GM21360 (cell line): ENCODE data around the gene CDK1.
A peak's percentile ranks its signal among the peaks of the same experiment; 100 is the strongest.
"Not testable (repeated sequence)": the region's sequence is repeated elsewhere in the genome, so short reads cannot be mapped to it uniquely, and the experiment has no call there.

ENCODE experiments used
- ATAC-seq: cut with Tn5 transposase; IDR thresholded peaks from one replicate; pipeline ENCODE4 v1.9.1; 2021; ENCODE audit warnings: mild to moderate bottlenecking, moderate library complexity; ENCODE audit not compliant: unreplicated experiment

CDK1 gene

DNA sequence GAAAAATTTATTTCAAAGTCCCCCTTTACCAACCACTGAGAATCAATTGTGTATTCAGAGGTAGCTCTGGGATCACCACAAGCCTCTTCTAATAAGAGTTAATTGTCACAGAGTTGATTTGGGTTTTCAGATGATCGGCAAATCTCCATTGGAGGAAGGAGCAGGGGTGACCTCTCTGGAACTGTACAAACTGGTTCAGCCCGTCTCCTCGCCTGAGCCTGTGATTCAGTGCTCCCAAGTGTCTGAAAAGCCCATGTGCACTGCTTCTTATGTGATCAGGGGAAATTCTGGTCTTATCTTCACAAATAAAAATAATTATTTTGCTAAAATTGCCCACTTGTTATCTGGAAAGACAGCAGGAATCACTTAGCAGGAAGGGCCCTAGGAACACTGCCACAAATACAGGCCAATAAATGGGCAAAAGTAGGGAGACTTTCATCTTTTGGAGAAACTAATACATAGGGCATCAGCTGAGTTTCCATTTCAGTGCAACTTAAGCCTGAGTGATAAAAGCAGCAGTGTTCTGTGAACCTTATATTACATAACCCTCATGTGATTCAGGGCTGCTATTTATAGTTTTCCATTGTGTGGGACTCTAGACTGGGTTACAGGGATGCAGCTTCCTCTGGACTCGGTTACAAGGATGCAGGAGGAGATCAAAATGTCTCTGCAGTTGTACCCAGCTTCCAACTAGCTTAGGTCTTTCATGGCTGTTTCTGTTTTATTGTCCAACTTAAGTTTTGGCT lies 32.3 kb downstream of the CDK1 start:
- ATAC-seq: no peak

DNA sequence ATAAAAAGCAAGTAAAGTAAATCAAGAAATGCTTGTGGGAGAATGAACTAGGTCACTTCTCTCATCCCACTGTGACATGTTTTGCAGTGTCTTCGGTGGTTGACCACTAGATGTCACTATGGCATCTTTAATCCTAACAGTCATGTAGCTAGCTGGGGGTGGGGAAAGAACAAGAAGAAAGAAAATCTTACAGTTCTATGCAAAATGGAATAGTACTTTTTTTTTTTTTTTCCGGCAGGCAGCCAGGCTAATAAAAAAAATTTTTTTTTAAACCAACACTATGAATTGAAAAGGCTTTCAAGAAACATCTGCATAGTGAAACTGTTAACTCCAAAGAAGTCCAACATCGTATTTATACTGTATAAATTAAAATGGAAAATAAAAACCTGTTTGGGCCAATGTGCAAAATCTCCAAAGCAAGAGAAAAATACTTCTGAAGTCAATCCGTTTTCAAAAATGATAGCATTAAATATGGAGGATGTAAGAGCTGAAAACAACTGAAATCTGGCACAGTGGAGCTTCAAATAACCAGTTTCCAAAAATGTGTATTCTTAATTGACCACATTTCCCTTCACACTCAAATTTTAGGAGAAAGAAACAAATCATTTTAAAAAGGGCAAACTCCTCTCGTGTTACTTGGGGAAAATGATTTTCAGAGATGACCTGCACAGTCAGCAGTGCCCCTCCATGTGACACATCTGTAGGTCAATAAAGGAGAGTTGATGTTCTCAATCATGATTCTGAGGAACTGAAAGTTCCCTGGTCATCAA lies 38.5 kb downstream of the CDK1 start:
- ATAC-seq: peak; percentile 93

DNA sequence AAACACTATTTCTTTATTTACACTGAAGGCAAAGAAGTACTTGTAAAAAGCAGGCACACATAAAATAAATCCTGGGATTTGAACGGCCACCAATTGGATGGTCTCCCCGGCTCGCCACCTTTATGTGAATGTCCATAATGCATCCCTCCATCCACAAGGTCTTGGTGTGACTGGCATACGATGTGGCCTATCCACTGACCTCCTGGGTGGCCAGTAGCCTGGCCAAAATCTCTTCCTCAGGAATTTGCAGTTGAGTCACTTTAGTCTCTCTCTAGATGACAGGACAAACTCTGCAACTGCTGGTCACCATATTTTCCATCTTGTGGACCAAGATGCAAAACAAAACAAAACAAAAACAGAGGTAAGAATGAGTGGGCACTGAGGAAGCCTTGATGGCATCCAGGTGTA lies 39.1 kb downstream of the CDK1 start:
- no peak for ATAC-seq

DNA sequence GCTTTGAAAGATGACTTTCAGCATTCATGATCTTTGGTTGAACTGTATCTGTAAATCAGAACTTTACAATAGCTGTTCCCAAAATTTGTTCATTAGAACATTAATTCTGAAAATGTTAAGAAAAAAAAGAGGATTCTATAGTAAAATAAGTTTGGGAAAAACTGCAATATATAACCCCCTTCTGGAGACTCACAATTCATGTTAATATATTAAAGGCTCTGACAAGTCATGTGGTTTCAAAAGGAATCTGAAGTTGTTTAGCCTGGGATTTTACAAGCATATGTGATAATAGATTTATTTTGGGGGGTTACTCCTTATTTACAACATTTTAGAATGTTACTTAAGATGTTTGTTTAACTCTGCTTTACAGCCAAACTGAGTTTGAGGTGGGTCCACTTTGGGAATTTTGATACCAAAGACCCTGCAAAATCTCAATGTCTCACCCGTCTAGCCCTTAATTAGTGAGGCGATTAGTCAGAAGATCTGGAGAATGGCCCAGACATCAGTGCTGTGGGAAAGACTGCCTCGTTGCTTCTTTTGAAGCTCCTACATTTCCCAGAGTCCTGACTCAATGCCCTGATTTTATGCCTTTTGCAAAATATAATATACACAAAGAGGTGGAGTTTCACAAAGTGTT lies 40.0 kb downstream of the CDK1 start:
- ATAC-seq: no peak

DNA sequence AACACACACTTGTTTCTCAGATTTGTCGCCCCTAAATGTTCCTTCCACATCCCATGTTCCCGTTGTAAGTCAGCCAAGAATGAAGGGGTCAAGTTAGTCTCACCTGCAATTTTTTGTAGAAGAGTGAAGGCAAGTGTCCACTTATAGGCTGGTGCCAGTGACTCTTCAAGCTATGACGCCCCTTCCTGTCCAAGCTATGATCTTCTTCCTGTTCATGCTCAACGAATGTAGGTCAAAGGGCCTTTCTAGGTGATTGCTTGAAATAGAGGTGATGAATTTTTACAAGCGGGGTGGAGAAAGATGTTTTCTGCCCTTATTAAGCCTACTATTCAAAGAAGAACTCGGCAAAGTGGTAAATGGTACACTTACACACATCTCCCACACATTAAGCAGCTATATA lies 41.0 kb downstream of the CDK1 start:
- no peak for ATAC-seq

DNA sequence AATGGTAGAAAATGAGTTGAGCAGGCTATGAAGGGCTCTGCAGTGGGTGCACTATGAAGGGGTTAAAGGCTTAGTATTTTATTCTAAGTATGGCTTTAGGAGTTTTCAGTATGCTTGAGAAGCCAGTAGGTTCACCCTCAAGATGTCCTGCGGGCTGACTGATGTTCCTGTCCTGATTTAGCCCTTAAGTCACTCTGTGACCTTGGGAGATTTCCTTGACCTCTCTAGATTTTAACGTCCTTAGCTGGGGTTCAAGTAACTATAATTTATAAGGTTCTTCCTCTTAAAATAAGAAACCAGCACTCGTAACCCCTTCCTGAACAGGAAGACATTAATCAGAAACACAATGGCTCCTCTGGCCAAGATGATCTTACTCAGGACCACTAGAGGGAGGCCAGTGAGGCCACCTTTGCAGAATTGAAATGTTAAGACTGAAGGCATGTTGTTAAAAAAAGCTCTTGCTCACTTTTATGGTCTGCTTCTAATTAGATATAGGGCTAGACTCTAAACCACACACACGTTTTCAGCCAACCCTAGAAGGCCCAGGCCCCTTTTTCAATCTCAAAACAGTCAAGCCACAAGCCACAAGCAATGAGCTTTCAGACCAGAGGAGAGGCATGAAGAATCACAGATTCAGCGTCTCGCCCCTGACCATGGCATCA lies 41.9 kb downstream of the CDK1 start:
- ATAC-seq: no peak

DNA sequence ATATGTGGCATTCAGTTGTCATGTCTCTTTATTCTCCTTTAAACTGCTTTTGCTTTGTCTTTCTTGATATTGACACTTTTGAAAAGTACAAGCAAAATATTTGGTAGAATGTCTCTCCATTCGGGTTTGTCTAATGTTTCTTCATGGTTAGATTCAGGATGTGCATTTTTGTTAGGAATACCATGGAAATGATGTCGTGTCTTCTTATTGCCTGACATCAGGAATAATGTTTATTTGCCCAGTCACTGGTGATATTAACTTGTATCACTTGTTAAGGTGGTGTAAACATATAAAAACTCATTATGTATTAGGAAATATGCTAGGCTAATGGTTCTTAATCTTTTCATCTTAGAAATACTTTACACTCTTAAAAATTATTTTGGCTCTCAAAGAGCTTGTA lies 43.4 kb downstream of the CDK1 start:
- ATAC-seq: no peak

DNA sequence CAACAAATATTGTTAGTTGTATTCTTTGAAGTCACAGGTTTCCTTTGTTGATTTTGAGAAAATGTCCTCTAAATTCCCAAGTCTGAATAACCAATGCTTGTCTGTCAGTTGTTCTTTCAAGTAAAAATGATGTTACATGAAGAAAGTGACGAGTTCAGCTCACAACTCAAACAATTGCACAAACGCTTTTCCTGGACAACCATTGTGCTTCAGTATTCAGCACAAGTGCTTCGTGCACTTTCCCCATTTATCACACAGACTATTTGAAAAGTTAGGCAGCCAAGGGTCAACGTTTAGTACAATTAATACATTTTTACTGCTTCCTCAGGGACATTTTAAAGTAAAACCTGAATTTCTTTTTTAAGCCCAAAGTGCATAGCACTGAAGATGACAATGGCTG lies 44.5 kb downstream of the CDK1 start:
- ATAC-seq: no peak

DNA sequence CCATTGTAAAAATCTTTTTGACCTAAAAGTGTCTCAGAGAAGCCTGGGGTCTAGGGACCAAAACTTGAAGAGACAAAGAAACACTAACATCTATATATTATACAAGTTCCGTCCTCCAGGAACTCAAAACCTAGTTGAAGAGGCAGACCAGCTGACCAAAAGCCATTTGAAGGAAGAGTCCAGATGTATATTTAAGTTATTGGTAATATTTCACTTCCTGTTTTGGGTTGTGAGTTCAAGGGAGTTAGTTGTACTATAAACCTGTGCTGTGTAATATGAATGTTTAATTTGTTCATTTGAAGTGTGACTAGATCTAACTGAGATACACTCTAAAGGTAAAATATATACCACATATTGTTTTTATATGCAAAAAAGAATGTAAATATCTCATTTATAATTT lies 45.0 kb downstream of the CDK1 start:
- no peak for ATAC-seq

DNA sequence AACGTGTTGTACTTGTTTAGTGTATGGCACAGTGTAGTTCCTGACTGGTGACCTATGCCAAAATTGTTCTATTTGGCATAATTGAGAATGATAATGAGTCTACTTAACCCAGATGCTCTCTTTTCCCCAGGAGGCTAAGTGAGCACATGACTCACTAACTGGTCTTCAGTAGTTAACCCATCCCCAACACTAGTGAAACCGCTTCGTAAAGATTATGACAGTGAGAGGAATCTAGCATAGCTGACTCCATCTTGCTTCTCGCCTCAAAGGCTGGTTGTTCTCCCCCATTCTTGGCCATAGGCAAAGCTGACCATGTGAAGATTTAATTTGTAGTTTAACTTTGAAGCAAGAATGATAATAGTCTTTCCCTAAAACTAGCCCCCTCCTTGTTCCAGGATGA lies 47.2 kb downstream of the CDK1 start:
- ATAC-seq: no peak

DNA sequence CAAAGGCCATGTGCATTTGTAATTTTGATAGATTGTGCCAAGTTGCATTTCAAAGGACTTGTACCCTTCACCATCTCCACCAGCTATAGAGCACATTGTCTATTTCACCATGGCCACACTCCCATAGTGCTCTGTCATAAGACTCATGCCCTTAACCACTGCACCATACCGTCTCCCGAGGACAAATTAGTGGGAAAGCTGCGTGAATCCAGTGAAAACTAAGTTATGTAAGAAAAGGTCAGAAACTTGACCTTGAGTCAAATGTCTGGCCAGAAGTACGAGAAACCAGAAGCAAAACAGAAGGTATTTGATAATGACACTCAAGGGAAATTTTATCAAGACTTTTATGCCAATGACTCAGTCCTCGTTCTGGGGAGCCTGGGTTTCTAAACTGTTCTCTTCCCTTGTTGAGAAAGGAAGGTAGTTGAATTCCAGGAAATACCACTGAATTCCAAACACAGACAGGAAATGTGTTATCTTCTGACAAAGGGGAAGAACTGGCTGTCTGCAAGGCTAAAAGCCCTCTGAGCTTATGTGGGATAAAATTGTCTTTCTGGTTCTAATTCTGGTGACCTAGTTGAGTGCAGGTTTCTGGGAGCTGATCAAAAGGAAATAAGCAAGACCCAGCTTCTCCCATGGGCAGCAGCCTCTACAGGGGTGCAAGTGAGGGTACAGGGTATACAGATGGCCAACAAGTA lies 49.7 kb downstream of the CDK1 start:
- ATAC-seq: no peak

DNA sequence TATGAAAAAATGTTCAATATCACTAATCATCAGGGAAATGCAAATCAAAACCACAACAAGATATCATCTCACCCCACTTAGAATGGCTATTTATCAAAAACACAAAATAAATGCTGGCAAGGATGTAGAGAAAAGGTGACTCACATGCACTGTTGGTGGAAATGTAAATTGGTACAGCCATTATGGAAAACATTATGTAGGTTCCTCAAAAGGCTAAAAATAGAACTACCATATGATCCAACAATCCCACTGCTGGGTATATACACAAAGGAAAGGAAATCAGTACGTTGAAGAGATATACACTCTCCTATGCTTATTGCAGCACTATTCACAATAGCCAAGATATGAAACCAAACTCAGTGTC lies 50.2 kb downstream of the CDK1 start:
- ATAC-seq: no peak

DNA sequence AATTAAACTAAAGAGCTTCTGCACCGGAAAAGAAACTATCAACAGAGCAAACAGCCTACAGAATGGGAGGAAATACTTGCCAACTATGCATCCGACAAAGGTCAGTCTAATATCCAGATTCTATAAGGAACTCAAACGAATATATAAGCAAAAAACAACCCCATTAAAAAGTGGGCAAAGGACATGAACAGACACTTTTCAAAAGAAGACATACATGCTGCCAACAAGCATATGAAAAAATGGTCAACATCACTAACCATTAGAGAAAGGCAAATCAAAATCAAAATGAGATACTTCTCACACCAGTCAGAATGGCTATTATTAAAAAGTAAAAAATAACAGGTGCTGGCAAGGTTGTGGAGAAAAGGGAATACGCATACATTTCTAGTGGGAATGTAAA lies 53.9 kb downstream of the CDK1 start:
- not testable (repeated sequence) for ATAC-seq

DNA sequence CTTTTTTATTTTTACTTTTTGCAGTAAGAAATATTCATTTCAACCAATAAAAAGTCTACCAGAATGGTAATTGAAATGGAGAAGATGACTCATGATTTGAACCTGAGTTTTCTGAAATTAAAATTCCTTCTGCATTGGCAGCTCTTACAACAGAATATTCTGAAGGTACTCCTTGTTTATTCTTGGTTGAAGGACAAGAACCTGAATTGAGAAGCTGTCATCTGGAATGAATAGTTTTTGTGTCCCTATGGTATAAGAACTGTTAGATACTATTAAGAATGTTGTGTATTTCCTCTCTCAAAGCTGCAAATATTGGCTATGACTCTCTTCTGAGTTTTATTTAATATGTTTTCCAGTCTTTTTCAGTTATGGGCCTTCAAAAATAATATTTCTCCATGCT lies 56.1 kb downstream of the CDK1 start:
- no peak for ATAC-seq

DNA sequence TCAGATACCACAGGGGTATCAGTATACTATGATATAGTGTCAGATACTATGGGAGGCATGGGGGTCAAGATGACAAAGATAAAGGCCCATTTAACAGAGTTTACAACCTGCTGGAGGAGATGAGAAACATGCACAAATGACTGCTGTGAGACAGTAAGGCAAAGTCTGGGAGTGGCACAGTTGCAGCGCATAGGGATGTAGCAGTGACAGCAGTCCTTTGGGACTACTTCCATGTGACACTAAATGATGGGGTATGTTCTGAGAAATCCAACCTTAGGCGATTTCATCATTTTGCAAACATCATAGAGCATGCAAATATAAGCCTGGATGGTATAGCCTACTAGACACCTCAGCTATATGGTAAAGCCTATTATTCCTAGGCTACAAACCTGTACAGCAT lies 56.8 kb downstream of the CDK1 start:
- ATAC-seq: no peak

DNA sequence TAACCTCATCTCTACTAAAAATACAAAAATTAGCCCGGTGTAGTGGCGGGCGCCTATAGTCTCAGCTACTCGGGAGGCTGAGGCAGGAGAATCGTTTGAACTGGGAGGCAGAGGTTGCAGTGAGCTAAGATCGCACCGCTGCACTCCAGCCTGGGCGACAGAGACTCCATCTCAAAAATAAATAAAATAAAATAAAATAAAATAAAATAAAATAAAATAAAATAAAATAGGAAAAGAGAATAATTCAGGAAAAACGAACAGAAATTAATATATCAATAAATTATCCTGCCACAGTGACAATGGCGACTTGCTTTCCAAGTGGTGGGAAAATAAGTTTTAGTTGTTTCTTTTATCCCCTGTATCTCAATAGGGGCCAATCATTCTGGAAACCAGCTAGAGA lies 62.9 kb downstream of the CDK1 start:
- ATAC-seq: not testable (repeated sequence)

DNA sequence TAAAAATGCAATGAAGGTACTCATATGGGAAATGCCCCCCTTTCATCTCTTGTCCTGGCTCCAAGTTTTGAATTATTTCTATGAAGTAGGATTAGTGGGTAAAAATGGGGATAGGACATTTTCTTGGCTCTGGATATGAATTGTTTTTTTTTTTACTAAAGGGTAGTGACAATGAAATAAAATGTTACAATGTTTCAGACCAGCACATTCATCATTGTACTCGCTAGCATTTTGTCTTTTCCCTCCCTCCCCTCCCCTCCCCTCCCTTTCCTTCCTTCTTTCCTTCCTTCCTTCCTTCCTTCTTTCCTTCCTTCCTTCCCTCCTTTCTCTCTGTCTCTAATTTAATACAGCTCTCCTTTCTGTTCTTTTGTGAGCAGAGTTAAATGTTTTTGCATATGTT lies 64.4 kb downstream of the CDK1 start:
- ATAC-seq: no peak
